Suppressor macrophage treated with lipopolysaccharide for 4 hours (primary cell): Measurements from ENCODE around the gene AKR7A2.
"Not testable (repeated sequence)": the region's sequence is repeated elsewhere in the genome, so short reads cannot be mapped to it uniquely, and the experiment has no call there.

Source experiments
- DNase-seq: peaks from one replicate; pipeline ENCODE4 v3.0.0-alpha.2; 2020

AKR7A2 gene

DNA sequence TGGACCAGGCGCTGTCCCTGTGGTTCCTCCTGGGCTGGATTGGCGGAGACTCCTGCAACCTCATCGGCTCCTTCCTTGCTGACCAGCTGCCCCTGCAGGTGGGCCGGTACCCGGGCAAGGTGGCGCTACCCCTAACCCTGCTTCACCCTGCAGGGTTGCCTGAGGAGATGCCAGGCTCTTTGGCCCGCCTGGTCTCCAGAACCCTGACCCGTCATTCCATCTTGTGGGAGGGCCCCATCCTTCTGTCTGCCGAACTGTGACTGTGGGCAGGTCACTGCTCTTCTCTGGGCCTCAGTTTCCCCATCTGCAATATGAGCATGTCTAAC lies 12.7 kb upstream of the AKR7A2 start:
- DNase-seq = no peak

DNA sequence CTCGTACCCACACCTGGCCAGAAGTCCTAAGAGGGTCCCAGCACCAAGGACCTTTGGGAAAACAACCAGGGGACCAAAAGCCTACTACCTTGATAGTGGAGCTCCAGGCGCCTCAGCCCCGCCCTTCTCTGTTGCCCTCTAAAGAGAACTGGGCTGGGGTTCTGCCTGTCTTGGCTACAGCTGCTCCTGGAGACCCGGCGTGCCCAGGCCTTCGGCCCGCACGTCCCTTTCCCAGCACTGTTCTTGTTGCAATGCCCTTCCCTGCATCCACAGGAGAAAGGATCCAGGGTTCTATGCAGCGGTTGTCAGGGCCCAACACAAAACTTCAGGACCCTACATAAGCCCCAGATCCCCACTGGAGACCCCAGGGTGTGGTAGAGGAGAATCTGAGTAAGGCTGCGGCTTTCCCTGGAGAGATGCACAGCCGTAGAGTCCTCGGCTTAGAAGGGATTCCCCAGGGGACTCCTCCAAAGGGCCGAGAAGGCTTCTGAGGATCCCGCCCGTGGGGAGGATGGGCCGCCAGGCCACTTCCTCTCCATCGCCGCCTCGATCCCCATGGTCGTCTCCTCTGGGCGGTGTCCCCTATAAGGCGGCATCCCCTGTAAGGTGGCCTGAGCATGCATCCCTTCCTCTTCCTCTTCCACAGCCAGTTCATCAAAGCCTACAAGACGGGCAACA lies 12.2 kb upstream of the AKR7A2 start:
- DNase-seq = no peak

DNA sequence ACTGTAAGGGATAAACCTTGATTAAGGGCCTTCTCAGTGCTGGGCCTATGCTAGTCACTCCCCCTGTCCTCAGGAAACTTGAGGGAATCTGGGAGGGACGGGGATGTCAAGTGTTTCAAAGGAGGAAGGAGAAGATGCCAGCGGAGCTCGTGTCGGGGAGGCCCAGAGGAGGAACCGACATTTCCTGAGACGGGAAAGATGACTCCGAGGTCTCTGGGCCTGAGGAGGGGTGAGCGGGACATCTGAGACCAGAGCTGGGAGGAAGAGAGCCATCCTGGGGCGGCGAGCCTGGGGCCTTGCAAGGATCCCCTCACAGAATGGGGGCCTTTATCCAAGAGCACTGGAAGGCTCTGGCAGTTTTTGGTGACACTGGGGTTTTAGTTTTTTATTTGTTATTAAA lies 10.5 kb upstream of the AKR7A2 start:
- DNase-seq = peak; percentile 41

DNA sequence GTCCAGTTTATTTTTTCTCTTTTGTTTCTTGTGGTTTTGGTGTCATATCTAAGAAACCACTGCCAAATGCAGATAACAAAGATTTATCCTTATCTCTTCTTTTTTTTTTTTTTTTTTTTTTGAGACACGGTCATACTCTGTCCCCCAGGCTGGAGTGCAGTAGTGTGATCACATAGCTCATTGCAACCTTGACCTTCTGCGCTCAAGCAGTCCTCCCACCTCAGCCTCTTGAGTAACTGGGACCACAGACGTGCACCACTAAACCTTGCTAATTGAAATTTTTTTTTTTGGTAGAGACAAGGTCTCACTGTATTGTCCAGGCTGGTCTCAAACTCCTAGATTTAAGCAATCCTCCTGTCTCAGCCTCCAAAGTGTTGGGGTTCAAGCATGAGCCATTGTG lies 9.1 kb upstream of the AKR7A2 start:
- DNase-seq = no peak

DNA sequence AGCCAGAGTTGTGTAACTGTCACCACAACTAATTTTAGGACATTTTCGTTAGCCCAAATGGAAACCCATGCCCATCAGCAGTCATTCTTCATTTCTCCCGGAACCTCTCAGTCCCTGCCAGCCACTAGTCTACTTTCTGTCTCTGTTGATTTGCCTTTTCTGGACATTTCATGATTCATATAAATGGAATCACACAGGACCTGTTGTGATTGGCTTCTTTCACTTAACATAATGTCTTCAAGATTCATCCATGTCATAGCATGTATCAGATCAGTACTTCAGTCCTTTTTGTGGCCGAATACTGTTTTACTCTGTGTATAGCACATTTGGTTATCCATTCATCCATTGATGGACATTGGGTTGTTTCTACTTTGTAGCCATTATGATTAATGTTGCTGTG lies 7.3 kb upstream of the AKR7A2 start:
- DNase-seq = no peak

DNA sequence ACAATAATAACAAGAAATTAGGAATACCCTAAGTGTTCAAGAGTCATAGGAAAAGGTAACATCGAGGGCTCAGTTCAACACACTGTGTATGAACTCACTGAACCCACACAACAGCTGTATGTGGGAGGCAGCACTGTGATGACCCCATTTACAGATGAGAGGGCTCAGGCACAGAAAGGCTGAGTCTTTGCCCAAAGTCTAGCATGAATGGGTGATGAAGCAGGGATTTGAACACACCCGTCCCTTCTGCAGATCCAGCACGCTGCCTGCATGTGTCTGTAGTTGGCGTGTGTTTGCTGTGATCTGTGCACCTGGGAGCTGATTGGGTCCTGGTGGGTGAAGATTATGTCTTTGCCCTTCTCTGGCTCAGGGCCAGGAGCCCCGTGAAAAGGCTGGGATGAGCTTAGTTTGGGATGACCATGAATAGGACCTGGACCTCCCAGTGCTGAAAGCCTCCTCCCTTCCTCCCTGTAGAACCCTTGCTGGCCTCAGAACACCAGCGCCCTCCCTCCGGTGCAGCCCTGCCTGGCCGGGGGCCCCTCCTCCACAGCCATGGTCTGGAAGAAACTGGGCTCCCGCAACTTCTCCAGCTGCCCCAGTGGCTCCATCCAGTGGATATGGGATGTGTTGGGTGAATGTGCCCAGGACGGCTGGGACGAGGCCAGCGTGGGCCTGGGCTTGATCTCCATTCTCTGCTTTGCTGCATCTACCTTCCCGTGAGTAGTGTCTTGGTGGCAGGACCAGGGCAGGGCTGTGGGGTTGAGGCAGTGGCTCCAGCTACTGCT lies 5.4 kb upstream of the AKR7A2 start:
- DNase-seq = no peak

DNA sequence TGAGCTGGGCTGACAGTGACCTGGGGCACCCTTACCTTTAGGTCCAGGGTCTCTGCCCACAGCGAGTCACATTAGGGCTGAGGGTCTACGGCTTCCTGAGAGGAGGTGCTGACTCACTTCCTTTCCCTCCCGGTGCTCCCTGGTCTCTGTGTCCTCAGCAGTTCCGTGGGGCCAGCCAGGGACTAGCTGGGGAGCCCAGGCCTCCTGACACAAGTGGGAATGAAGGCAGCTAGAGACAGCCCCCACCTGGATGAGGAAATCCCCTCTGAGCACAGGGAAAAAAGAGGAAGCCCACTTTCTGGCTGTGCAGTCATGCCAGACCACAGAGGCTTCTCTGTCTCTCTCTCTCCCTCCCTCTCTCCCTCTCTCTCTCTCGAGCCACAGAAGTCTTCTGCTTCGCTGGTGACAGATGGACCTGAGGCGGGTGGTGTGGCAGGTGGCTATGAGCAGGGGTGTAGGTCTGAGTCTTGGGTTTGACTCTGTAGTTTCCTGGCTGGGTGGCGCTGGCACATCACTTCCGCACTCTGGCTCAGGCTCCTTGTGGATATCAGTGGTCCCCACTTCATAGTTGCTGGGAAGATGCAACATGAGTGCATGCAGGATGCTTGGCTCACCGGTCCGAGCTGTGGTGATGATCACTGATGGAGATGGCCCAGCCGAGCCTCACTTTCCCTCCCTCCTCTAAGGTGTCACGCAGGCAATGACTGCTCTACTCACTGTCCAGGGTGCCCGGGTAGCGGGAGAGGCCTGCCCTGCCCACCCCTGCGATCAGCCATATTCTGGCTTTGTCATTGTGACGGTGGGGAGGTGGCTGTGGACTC lies 3.6 kb upstream of the AKR7A2 start:
- DNase-seq = peak; percentile 44

DNA sequence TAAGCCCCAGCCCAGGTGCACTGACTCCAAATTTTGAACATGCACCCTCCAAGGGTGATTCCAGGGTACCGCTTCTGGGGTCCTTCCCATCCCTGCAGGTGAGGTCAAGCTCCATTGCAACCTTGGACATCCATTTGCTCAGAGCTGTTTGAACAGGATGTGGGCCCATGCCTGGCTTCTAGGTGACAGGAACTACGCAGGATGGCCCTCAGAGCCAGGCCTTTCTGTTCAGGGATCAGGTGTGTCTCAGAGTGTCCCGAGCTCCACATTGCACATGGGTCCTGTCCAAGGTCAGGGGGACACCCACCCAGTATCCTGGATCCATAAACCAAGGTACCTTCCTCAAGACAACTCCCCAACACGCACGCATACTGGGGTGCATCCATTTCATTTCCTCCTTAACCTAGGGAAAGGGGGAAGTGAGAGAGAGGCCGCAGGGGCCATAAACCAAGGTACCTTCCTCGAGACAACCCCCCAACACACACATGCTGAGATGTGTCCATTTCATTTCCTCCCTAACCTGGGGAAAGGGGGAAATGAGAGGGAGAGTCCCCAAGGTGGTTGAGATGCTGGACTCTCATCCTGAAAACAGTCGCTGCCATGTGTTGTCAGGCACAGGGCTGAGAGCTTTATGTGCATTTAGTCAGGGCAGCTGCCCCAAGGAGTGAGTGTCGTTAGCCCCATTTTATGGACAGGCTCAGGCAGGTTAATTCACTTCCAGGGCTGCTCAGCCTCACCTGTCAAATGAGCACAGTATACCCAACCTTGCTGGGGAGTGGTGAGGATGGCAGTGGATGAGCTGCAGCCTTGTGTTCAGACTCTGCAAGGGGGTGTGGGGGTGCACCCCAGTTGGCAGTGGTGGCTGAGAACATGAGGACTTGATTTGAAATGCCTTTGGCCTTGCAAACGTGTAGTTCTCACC lies 2.3 kb upstream of the AKR7A2 start:
- no peak for DNase-seq

DNA sequence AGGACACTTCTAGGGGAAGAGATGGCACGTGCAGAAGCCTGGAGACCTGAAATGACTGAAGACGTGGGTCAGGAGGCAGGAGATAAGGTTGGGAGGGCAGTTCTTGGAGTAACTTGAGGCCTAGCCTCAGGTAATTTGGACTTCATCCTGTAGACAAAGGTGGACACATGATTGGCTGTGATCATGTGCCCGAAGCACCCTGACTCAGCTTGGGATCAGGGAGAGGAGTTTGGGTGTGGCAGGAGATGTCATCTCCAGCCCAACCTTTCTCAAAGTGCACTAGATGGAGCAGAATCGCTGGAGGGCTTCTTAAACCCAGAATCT lies 1.7 kb upstream of the AKR7A2 start:
- no peak for DNase-seq

DNA sequence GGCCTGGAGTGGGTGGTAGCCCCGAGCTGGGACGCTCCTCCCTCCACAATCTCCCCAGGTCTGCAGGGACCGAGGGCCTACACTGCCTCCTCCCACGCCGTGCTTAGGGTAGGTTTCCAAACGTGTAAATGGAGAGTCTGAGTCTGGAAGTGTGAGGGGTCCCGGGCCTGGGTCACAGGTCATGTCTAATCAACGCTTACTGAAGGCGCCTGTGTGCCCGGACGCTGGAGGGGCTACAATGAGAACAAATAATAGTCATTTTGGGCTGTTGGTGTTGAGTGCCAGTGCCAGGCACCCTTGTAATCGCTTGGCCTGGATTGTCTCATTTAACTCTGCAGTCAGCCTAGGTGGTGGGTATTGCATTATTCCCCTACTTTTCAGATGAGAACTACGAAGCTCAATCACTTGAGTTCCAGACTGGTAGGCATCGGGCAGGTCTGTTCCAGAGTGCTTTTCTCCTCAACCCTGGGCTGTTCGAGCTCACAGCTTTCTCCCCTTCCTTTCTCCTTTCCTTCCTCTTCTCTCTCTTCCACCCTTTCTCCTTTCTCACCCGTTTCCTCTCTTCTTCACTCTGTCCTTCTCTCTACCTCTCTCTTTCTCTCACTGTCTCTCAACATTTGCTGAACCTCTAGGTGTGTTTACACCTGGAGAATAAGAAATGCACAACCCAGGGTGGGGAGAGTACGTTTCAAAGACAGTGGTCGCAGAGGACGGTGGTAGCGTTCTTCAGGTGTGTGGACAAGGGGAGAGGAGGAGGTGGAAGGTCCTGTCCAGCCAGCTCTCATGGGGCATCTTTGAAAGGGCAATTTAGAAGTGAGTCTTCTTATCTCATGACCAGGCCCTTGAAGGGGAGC lies 1.1 kb upstream of the AKR7A2 start:
- DNase-seq = no peak

DNA sequence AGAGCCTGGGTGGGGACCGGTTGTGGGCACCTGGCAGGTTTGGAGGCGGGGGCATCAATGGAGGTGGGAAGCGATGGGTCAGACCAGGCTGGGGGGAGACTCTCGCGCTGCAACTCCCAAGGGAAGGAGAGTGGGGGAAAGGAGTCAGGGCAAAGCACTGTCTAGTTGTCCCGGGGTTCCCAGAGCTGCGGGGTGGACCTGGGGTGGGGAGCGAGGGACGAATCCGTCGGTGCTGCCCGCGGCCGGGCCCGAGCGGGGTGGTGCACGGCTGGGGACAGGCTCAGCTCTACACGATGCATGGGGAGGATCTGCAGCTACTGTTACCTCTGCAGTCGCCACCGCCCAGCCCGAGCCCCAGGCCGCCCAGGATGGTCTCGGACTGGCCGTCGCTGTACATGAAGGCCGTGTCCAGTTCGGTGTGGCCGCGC lies 427 bp downstream of the AKR7A2 start:
- DNase-seq = no peak

DNA sequence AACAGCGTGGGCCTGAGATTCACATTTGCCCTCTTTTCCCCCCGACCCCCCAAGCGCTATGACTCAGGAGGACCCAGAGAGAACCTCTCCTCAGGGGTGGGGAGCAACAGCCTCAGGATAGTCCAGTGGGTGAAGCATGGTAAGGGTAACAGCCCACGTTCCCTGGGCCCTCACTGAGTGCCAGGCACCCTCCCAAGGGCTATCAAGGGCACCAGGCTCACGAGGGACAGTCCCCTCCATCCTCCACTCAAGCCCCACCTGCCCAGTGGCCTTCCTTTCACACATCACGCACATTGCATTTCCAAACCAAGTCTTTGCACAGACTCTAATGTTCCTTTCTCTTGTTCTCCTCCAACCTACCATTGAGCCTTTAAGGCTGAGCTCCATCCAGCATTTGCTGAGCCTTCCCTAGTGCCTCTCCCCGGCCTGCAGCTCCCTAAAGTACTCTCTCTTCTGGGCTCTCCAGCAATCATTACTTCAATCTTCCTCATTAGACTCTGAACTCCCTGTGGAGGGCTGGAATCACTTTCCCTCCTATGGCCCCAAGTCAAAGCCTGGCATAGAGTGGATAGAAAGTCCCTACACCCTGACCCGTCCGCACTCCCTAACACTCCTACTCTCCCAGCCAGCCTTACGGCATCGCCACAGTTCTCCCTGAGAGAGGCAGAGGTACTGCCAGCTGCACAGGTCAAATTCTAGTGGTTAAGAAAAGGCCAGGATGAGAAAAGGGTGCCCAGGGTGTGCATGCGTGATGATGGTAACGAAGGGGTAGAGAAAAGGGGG lies 1.0 kb downstream of the AKR7A2 start:
- no peak for DNase-seq

DNA sequence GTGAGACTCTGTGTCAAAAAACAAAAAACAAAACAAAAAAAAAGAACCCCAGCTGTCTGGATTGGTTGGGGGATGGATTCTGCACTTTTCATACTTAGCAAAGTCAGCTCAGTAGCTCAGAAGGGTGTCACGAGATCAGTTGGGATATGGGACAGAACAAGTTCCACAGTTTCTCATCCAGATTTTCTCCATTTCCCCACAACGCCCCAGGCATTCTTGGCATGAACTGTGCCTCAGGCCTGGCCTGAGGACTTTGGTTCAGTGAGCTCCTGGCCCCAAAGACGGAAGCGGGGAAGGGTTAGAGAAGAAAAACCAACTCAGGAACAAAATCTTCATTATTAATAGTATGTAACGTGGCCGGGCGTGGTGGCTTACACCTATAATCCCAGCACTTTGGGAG lies 1.9 kb downstream of the AKR7A2 start:
- no peak for DNase-seq

DNA sequence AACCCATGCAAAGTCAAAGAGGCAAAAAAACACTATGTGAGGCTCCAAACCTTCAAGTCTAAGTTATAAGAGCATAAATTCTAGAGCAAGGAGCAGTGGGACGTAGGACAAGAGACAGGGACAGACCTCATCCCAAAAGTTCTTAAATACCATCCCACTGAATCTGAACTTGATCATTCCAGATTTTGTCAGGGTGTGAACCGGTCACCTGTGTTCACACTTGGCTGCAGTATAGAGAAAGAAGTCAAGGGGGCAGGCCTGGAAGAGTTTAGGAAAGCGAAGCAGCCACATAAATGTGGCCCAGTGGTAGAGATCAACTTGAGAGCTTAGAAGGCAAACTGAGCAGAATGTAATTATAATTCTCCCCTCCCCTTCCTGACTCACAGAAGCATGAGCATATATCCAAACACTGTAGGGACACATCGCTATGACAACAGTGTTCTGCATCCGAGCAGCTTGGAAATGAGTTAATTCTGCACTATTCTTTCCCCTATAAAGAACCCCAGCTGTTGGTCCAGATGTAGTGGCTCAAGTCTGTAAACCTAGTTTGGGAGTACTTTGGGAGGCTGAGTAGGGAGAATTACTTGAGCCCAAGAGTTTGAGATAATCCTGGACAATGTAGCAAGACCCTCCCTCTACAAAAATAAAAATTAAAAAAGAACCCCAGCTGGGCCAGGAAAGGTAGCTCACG lies 2.7 kb downstream of the AKR7A2 start:
- DNase-seq = no peak

DNA sequence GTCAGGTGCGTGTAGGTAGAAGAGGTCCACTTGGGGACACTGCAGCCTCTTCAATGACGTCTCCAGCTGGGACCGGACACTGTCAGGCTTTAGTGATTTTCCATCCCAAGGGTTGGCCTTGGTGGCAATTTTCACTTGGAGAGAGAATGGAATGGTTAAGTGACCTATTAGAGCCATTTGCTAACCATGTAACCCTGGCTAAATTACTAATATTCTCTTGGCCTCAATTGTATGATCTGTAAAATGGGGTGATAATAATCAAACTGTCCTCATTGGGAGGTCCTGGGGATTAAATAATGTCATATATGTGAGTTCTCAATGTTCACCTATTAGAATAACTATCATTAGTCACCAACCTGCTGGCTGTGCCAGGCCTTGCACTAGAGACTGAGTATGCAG lies 3.4 kb downstream of the AKR7A2 start:
- no peak for DNase-seq

DNA sequence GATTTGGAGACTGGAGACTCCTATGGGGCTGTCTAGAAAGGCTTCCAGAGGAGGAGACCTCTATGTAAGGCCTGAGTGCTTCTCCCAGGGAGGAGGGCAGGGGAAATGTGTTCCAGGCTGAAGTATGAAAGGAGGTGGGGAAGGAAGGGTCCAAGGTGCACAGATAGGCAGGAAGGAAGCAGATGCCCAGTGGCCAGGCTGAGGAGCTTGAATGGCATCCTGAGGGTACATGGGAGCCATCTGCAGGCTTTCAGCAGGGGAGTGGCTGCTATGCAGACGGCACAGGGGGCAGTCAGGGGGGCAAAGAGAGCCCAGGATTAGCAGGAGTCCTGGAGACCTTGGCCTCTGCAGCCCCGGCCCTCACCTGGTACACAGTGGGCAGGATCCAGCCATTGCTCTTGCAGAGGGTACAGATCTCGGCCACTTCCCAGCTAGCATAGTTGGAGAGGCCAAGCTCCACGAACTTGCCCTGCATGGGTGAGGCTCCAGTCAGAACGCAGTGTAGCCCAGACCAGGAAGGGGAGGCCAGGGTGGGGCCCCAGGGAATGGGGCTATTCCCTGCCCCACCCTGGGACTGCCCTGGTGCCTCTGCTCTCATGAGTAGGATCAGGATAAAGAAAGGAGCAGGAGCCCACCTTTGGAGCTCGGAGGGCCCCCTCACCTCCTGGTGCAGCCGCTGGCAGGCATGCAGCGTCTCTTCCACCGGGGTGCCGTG lies 4.0 kb downstream of the AKR7A2 start:
- no peak for DNase-seq

DNA sequence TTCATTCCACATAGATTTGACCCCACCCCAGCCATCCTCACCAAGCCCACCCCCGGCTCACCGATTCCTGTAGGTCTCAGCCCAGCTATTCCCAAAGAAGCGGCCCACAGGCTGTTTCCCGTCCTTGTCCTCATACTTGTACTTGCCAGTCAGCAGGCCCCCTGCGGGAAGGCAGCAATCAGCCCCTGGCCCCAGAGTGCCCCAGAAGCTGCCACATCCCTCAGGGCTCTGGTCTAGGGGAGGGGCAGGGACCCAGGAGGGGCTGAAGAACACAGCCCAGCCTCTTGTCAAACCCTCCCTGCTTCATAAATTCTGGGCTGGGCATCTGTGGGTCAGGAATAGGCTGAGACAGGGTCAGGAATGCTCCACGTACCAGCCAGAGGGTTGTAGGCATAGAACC lies 5.0 kb downstream of the AKR7A2 start:
- no peak for DNase-seq

DNA sequence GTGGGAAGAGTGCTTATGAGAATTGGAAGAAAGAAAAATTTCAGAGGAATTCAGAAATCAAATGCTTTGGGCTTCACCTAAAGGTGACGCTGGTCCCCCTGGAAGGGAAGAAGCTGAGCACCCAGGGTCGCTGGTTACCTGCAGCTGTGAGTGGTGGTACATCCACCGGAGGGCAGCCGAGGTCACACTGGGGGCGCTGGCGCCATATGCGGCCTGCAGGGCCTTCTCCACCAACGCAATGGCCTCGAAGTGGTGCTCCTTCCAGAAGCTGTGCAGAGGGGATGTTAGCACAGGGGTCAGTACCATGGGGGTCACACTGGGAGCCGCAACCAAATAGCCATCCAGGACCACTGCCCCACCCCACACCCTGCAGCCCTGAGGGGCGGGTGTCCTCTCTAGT lies 6.1 kb downstream of the AKR7A2 start:
- DNase-seq = no peak

DNA sequence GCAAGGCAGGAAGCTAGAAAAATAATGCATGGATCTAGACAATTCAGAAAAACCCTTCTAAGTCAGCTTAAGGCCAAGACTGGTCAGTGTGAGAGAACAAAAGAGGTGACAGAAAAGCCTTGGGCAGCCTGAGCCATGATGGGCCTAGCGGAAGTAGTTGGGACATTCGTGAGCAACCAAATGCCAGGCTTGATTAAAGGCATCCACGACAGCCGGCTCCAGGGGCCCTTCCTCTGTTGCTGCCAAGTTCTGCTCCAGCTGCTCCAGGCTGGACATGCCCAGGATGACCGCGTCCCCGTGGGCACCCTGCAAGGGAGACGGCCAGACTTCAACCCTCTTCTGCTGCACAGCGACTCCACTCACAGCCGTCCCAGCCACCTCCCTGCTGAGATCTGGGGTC lies 7.9 kb downstream of the AKR7A2 start:
- not testable (repeated sequence) for DNase-seq

DNA sequence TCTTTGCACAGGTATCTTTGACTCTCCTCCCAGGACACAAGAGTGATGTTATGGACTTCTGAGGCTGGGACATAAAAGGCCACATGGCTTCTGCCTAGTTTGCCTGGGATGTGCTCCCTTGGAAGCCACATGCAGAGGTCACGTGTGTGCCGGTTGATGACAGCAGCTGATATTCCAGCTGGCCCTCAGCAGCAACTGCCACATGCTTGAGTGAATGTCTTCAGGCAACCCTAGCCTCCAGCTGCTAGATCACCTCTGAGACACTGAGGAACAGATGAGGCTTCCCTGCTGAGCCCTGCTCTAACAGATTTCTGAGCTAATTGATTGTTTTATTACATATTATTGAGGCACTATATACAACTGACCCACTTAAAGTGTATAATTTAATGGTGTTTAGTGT lies 11.7 kb downstream of the AKR7A2 start:
- no peak for DNase-seq
